PC-3 (cell line): ENCODE measurements around the gene FLYWCH2. TPM values are rescaled to one million over a fixed set of nuclear protein-coding genes. Genes with fewer than 3 reads are reported as not detected.

Experiments used
- ATAC-seq: fragments of 200-7000 bp; cut with Tn5 transposase; 2 replicates; pipeline ENCODE4 v1.9.1; 2020; ENCODE audit warnings: mild to moderate bottlenecking, moderate library complexity
- BruUV-seq: library from RNA; stranded (reverse); fragments of 400-500 nt; replicated peaks from 2 replicates; lab custom pipeline; 2021; lab: Mats Ljungman, UMichigan
- CTCF ChIA-PET: fragments of 300-600 bp; sonication (Branson Sonifier 250); formaldehyde crosslinking; loops from one replicate; lab custom pipeline; 2022; ENCODE audit warnings: antibody characterized with exemption; lab: Charles Lee
- POLR2A ChIA-PET: fragments of 300-600 bp; sonication (Branson Sonifier 250); formaldehyde crosslinking; loops from one replicate; lab custom pipeline; 2022; ENCODE audit warnings: antibody characterized with exemption; ENCODE audit not compliant: unreplicated experiment; lab: Charles Lee
- DNase-seq: peaks from one replicate; pipeline ENCODE4 v3.0.0-alpha.2; 2015
- H2AFZ ChIP-seq: fragments of 300-600 bp; sonication (generic); 2 replicates; pipeline ENCODE4 v1.6.0; 2016; ENCODE audit warnings: antibody characterized with exemption, low read length
- H3F3A ChIP-seq: fragments of 300-600 bp; sonication (generic); one replicate; pipeline ENCODE4 v1.6.0; 2017; ENCODE audit warnings: antibody characterized with exemption, low read length, control low read depth, mild to moderate bottlenecking; ENCODE audit not compliant: unreplicated experiment
- H3K27ac ChIP-seq: fragments of 300-600 bp; sonication (generic); 2 replicates; pipeline ENCODE4 v1.5.1; 2016; ENCODE audit warnings: mild to moderate bottlenecking, low read length
- H3K27me3 ChIP-seq: fragments of 300-600 bp; sonication (generic); 2 replicates; pipeline ENCODE4 v1.6.1; 2016; ENCODE audit warnings: low read length, mixed read lengths
- H3K36me3 ChIP-seq: fragments of 300-600 bp; sonication (generic); 2 replicates; pipeline ENCODE4 v1.6.1; 2016; ENCODE audit warnings: low read depth, mixed run types, low read length, mixed read lengths
- H3K4me1 ChIP-seq: fragments of 300-600 bp; sonication (generic); 2 replicates; pipeline ENCODE4 v1.5.1; 2016; ENCODE audit warnings: low read length; ENCODE audit not compliant: insufficient read depth
- H3K4me2 ChIP-seq: fragments of 300-600 bp; sonication (generic); 2 replicates; pipeline ENCODE4 v1.6.0; 2016; ENCODE audit warnings: low read length
- H3K4me3 ChIP-seq: fragments of 300-600 bp; sonication (generic); 2 replicates; pipeline ENCODE4 v1.5.1; 2016; ENCODE audit warnings: mild to moderate bottlenecking, low read length, mixed read lengths
- H3K79me2 ChIP-seq: fragments of 300-600 bp; sonication (generic); 2 replicates; pipeline ENCODE4 v1.6.1; 2017; ENCODE audit warnings: low read length, mixed read lengths
- H3K9ac ChIP-seq: fragments of 300-600 bp; sonication (generic); 2 replicates; pipeline ENCODE4 v1.6.0; 2016; ENCODE audit warnings: mild to moderate bottlenecking, low read length
- H3K9me2 ChIP-seq: fragments of 300-600 bp; sonication (generic); replicated peaks from 2 replicates; pipeline ENCODE4 v1.6.1; 2016; ENCODE audit warnings: mixed run types, low read length, mixed read lengths
- H3K9me3 ChIP-seq: fragments of 300-600 bp; sonication (generic); 2 replicates; pipeline ENCODE4 v1.6.1; 2016; ENCODE audit warnings: low read length, mixed read lengths
- H4K20me1 ChIP-seq: fragments of 300-600 bp; sonication (generic); 2 replicates; pipeline ENCODE4 v1.6.1; 2016; ENCODE audit warnings: low read length, mixed read lengths
- CTCF ChIP-seq: fragments of 300-600 bp; sonication (generic); conservative IDR thresholded peaks from 2 replicates; pipeline ENCODE4 v1.5.1; 2017; ENCODE audit warnings: antibody characterized with exemption, low read depth, mild to moderate bottlenecking, low read length
- EZH2 ChIP-seq: fragments of 300-600 bp; sonication (generic); IDR thresholded peaks from one replicate; pipeline ENCODE4 v1.6.1; 2017; ENCODE audit warnings: antibody characterized with exemption, mild to moderate bottlenecking, low read length; ENCODE audit not compliant: unreplicated experiment
- EZH2phosphoT487 ChIP-seq: fragments of 300-600 bp; sonication (generic); IDR thresholded peaks from 2 replicates; pipeline ENCODE4 v1.6.1; 2018; ENCODE audit warnings: mild to moderate bottlenecking, antibody characterized with exemption, low read length, borderline replicate concordance
- intact Hi-C: fragments of 100-400 bp; cut with micrococcal nuclease; formaldehyde crosslinking; loops from 2 replicates; pipeline ENCODE4 v1.9.0; 2023
- total RNA-seq: library from RNA; depleted of rRNA; stranded (reverse); fragments of >200 nt; gene quantifications from 2 replicates; pipeline ENCODE4 v1.2.3, GENCODE V29; 2014

The FLYWCH2 gene
- total RNA-seq, 1 experiment from 2014 or later: 100 TPM

- TF ChIP-seq EZH2phosphoT487: no peak
- no peak for TF ChIP-seq CTCF
- BruUV-seq: no TSS peak
- no peaks in the 10 kb centered on the region for H3K9me2 ChIP-seq
- no peak overlapping the region for H3K9ac ChIP-seq
- H3K79me2 ChIP-seq: no peaks in the 10 kb centered on the region
- H3K4me3 ChIP-seq: no peak overlapping the region
- H3K27ac ChIP-seq: no peak overlapping the region
- ATAC-seq (no peak), DNase-seq (no peak)
- ChIA-PET CTCF (interaction anchor here (0.6 kb wide), 1 partner anchor 33 kb away, joined by 4 read pairs; no protein-coding TSS in a partner anchor), POLR2A (no interaction called here)
- H4K20me1 ChIP-seq: no peaks in the 10 kb centered on the region
- peaks cover 5% of the 10 kb centered on the region for H3F3A ChIP-seq
- H3K9me3 ChIP-seq: no peaks in the 10 kb centered on the region
- no peaks in the 10 kb centered on the region for H3K27me3 ChIP-seq
- H3K36me3 ChIP-seq: no peaks in the 10 kb centered on the region
- H3K4me1 ChIP-seq: peaks cover 7% of the 10 kb centered on the region; the same call in 1 of the 2 replicates
- H2AFZ ChIP-seq: no peak overlapping the region
- intact Hi-C loops: no loop called here
- no peak overlapping the region for H3K4me2 ChIP-seq
Measured at GRCh38 chr16:2871926-2872325, 11.1 kb upstream of the FLYWCH2 start.

DNA sequence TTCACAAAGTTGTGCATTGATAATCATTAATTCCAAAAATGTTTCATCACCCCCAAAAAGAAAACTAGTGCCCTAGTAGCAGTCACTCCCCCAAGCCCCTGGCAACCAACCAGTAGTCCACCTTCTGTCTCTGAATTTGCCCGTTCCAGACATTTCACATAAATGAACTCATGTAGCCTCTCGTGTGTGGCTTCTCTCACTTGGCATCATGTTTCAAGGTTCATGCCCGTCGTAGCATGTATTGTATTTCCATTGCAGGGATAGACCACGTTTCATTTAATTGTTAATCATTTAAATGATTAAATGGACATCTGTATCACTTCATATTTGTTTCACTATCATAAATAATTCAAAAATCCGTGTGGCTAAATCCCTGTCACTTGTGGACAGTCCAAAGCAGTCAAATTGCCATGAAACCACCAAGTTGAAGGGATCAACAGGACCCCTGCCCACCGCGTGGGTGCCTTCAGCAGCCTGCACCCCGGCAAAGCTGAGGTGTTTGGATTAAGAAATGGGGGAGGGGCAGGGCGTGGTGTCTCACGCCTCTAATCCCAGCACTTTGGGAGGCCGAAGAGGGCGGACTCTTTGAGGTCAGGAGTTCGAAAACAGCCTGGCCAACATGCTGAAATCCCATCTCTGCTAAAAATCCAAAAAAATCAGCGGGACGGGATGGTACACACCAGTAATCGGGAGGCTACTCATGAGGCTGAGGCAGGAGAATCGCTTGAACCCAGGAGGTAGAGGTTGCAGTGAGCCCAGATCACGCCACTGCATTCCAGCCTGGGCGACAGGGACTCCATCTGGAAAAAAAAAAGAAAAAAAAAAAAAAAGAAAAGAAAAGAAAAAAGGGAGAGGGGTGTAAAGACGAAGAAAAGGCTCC lies 8.7 kb upstream of the FLYWCH2 start:
- H3K4me2 ChIP-seq: 0 out of 2 replicates have a peak overlapping the region, but pooled peaks have one; percentile 16
- H3K9ac ChIP-seq: no peak overlapping the region
- no peak overlapping the region for H3K4me3 ChIP-seq
- ChIA-PET CTCF (interaction anchor here (0.6 to 0.7 kb wide), 2 partner anchors 36 to 49 kb away, joined by 5 to 20 read pairs; no protein-coding TSS in a partner anchor), POLR2A (interaction anchor here (0.7 kb wide), 1 partner anchor 37 kb away, joined by 5 read pairs; the partner anchor contains the start of gene FLYWCH1)
- intact Hi-C loops: loop anchor here (2.0 kb wide), 2 partner anchors 45 to 53 kb away; no protein-coding TSS in a partner anchor
- H3F3A ChIP-seq: no peaks in the 10 kb centered on the region
- H3K9me3 ChIP-seq: no peaks in the 10 kb centered on the region
- TF ChIP-seq EZH2 (no peak), EZH2phosphoT487 (no peak), CTCF (no peak)
- no peaks in the 10 kb centered on the region for H3K9me2 ChIP-seq
- no peaks in the 10 kb centered on the region for H4K20me1 ChIP-seq
- H3K27ac ChIP-seq: no peak overlapping the region
- DNase-seq (no peak), ATAC-seq (no peak)
- no peaks in the 10 kb centered on the region for H3K4me1 ChIP-seq
- peak overlapping the region; percentile 38; the same call in 1 of the 2 replicates for H2AFZ ChIP-seq
- H3K27me3 ChIP-seq: no peaks in the 10 kb centered on the region
- no TSS peak for BruUV-seq
- no peaks in the 10 kb centered on the region for H3K36me3 ChIP-seq
- no peaks in the 10 kb centered on the region for H3K79me2 ChIP-seq
